Measurements from ENCODE around the gene BICD1. TPM values are rescaled to one million over a fixed set of nuclear protein-coding genes. Genes with fewer than 3 reads are reported as not detected.
A peak's percentile ranks its signal among the peaks of the same experiment; 100 is the strongest.

Gene BICD1
- total and polyA plus RNA-seq, 2 experiments from 2014 or later = 59.3 to 83.6 TPM

GRCh38 chr12:32214723-32215122, 108.1 kb downstream of the BICD1 start:
- Histone ChIP-seq H3K4me2 (no peak overlapping the region), H4K20me1 (replicated peaks; ENCODE audit: insufficient read depth) (0 out of 2 replicates have a peak, but pooled peaks cover 8% of the 10 kb centered on the region), H3K4me1 (ENCODE audit: insufficient read depth) (peaks cover 22% of the 10 kb centered on the region), H3K4me3 (no peak overlapping the region), H3K36me3 (ENCODE audit: insufficient read depth) (peaks cover 15% of the 10 kb centered on the region), H2AFZ (no peak overlapping the region), H3K27me3 (ENCODE audit: insufficient read depth) (no peaks in the 10 kb centered on the region), H3F3A (replicated peaks; ENCODE audit: low read depth) (no peaks in the 10 kb centered on the region), H3K79me2 (replicated peaks; ENCODE audit: insufficient read depth) (peaks cover 77% of the 10 kb centered on the region), H3K9me2 (ENCODE audit: insufficient read depth) (no peaks in the 10 kb centered on the region), H3K27ac (ENCODE audit: low read depth) (peak overlapping the region; percentile 48)
- Mint-ChIP-seq H3K4me3 (no peak overlapping the region), H3K9me3 (no peaks in the 10 kb centered on the region; the same call in none of the 3 replicates), H3K4me1 (peaks cover 16% of the 10 kb centered on the region), H3K36me3 (ENCODE audit: low read depth) (peaks cover 38% of the 10 kb centered on the region), H3K27ac (no peak overlapping the region; the same call in 1 of the 2 replicates), H3K27me3 (ENCODE audit: insufficient read depth, low read depth, poor library complexity) (no peaks in the 10 kb centered on the region)
- no peak for DNase-seq (ENCODE audit: low spot score)
- no peak for ATAC-seq
- TF ChIP-seq CTCF (conservative IDR thresholded peaks at IDR 0.05; ENCODE audit: low read depth in 2 of 2) = no peak
- no peak for TF ChIP-seq JUNB (IDR thresholded peaks at IDR 0.05; ENCODE audit: unreplicated experiment)
- TF ChIP-seq NANOG (IDR thresholded peaks at IDR 0.05; ENCODE audit: borderline replicate concordance) = no peak
- TF ChIP-seq EZH2phosphoT487 (IDR thresholded peaks at IDR 0.05; ENCODE audit: unreplicated experiment) = no peak
- TF ChIP-seq STAT1 (IDR thresholded peaks at IDR 0.05; ENCODE audit: unreplicated experiment) = no peak
- TF ChIP-seq, protein P1, sequence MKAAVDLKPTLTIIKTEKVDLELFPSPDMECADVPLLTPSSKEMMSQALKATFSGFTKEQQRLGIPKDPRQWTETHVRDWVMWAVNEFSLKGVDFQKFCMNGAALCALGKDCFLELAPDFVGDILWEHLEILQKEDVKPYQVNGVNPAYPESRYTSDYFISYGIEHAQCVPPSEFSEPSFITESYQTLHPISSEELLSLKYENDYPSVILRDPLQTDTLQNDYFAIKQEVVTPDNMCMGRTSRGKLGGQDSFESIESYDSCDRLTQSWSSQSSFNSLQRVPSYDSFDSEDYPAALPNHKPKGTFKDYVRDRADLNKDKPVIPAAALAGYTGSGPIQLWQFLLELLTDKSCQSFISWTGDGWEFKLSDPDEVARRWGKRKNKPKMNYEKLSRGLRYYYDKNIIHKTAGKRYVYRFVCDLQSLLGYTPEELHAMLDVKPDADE (IDR thresholded peaks at IDR 0.05) = no peak

GRCh38 chr12:32217354-32218310, 111.0 kb downstream of the BICD1 start:
- H3K36me3 Mint-ChIP-seq (ENCODE audit: low read depth) = peaks cover 39% of the 10 kb centered on the region
- no peaks in the 10 kb centered on the region for H3F3A ChIP-seq (replicated peaks; ENCODE audit: low read depth)
- no peaks in the 10 kb centered on the region for H3K9me2 ChIP-seq (ENCODE audit: insufficient read depth)
- H3K27ac ChIP-seq (ENCODE audit: low read depth) = no peak overlapping the region
- no peak for ATAC-seq
- H3K9me3 Mint-ChIP-seq = peaks cover 2% of the 10 kb centered on the region
- no peaks in the 10 kb centered on the region for H3K27me3 ChIP-seq (ENCODE audit: insufficient read depth)
- peaks cover 24% of the 10 kb centered on the region for H3K36me3 ChIP-seq (ENCODE audit: insufficient read depth)
- no peak overlapping the region for H3K4me2 ChIP-seq
- H2AFZ ChIP-seq = no peak overlapping the region
- no peaks in the 10 kb centered on the region for H3K27me3 Mint-ChIP-seq (ENCODE audit: insufficient read depth, low read depth, poor library complexity)
- no peak for DNase-seq (ENCODE audit: low spot score)
- H3K4me1 ChIP-seq (ENCODE audit: insufficient read depth) = no peaks in the 10 kb centered on the region
- H3K79me2 ChIP-seq (replicated peaks; ENCODE audit: insufficient read depth) = peaks cover 60% of the 10 kb centered on the region
- H3K27ac Mint-ChIP-seq = no peak overlapping the region
- H3K4me3 ChIP-seq = no peak overlapping the region
- H4K20me1 ChIP-seq (replicated peaks; ENCODE audit: insufficient read depth) = peaks cover 17% of the 10 kb centered on the region; the same call in 1 of the 2 replicates
- no peaks in the 10 kb centered on the region for H3K4me1 Mint-ChIP-seq
- no peak overlapping the region for H3K4me3 Mint-ChIP-seq
- no peak for TF ChIP-seq ZNF114 (CRISPR knock-in tag; IDR thresholded peaks at IDR 0.05)
- no peak for TF ChIP-seq JUNB (IDR thresholded peaks at IDR 0.05; ENCODE audit: unreplicated experiment)
- TF ChIP-seq CREB1 (CRISPR knock-in tag; IDR thresholded peaks at IDR 0.05; ENCODE audit: low read depth) = no peak
- no peak for TF ChIP-seq NANOG (IDR thresholded peaks at IDR 0.05; ENCODE audit: borderline replicate concordance)
- TF ChIP-seq, protein P2, sequence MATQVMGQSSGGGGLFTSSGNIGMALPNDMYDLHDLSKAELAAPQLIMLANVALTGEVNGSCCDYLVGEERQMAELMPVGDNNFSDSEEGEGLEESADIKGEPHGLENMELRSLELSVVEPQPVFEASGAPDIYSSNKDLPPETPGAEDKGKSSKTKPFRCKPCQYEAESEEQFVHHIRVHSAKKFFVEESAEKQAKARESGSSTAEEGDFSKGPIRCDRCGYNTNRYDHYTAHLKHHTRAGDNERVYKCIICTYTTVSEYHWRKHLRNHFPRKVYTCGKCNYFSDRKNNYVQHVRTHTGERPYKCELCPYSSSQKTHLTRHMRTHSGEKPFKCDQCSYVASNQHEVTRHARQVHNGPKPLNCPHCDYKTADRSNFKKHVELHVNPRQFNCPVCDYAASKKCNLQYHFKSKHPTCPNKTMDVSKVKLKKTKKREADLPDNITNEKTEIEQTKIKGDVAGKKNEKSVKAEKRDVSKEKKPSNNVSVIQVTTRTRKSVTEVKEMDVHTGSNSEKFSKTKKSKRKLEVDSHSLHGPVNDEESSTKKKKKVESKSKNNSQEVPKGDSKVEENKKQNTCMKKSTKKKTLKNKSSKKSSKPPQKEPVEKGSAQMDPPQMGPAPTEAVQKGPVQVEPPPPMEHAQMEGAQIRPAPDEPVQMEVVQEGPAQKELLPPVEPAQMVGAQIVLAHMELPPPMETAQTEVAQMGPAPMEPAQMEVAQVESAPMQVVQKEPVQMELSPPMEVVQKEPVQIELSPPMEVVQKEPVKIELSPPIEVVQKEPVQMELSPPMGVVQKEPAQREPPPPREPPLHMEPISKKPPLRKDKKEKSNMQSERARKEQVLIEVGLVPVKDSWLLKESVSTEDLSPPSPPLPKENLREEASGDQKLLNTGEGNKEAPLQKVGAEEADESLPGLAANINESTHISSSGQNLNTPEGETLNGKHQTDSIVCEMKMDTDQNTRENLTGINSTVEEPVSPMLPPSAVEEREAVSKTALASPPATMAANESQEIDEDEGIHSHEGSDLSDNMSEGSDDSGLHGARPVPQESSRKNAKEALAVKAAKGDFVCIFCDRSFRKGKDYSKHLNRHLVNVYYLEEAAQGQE (IDR thresholded peaks at IDR 0.05; ENCODE audit: unreplicated experiment) = no peak
